Measurements from ENCODE around the gene LRRC45.

LRRC45 gene

GRCh38 chr17:82014432-82014831 lies 8.7 kb upstream of the LRRC45 start:
- H3K4me1 ChIP-seq (ENCODE audit: control insufficient read depth in 2 of 2, insufficient read depth in 2 of 2, low read length in 2 of 2), result no peaks in the 10 kb centered on the region
- H3K36me3 ChIP-seq (ENCODE audit: control insufficient read depth in 2 of 2, insufficient read depth in 2 of 2, low read length in 2 of 2), result peaks cover 0 to 3% of the 10 kb centered on the region in 2 donors

GRCh38 chr17:82014971-82015310 lies 8.2 kb upstream of the LRRC45 start:
- Histone ChIP-seq H3K36me3 (ENCODE audit: control insufficient read depth in 2 of 2, insufficient read depth in 2 of 2, low read length in 2 of 2) (peaks cover 0 to 3% of the 10 kb centered on the region in 2 donors), H3K4me3 (ENCODE audit: low read length in 2 of 2) (no peak overlapping the region), H3K4me1 (ENCODE audit: control insufficient read depth in 2 of 2, insufficient read depth in 2 of 2, low read length in 2 of 2) (no peaks in the 10 kb centered on the region), H3K27ac (ENCODE audit: low read depth in 2 of 2, low read length in 2 of 2) (no peak overlapping the region), H3K9me3 (ENCODE audit: control insufficient read depth in 2 of 2, low read length in 2 of 2) (no peaks in the 10 kb centered on the region), H3K9ac (ENCODE audit: low read depth in 1 of 2, low read length in 2 of 2) (no peak overlapping the region), H3K27me3 (ENCODE audit: control insufficient read depth in 2 of 2, insufficient read depth in 2 of 2, low read length in 2 of 2) (no peaks in the 10 kb centered on the region)

More at GRCh38 chr17:82014432-82014831, 8.7 kb upstream of the LRRC45 start:
- Histone ChIP-seq H3K9me3 (ENCODE audit: control insufficient read depth in 2 of 2, low read length in 2 of 2) (no peaks in the 10 kb centered on the region), H3K9ac (ENCODE audit: low read depth in 1 of 2, low read length in 2 of 2) (no peak overlapping the region), H3K27me3 (ENCODE audit: control insufficient read depth in 2 of 2, insufficient read depth in 2 of 2, low read length in 2 of 2) (no peaks in the 10 kb centered on the region), H3K27ac (ENCODE audit: low read depth in 2 of 2, low read length in 2 of 2) (no peak overlapping the region), H3K4me3 (ENCODE audit: low read length in 2 of 2) (no peak overlapping the region)

- no peak overlapping the region for H3K9ac ChIP-seq (ENCODE audit: low read depth in 1 of 2, low read length in 2 of 2)
- peaks cover 0 to 3% of the 10 kb centered on the region in 2 donors for H3K36me3 ChIP-seq (ENCODE audit: control insufficient read depth in 2 of 2, insufficient read depth in 2 of 2, low read length in 2 of 2)
- H3K27ac ChIP-seq (ENCODE audit: low read depth in 2 of 2, low read length in 2 of 2), result no peak overlapping the region
- H3K4me1 ChIP-seq (ENCODE audit: control insufficient read depth in 2 of 2, insufficient read depth in 2 of 2, low read length in 2 of 2), result no peaks in the 10 kb centered on the region
- H3K27me3 ChIP-seq (ENCODE audit: control insufficient read depth in 2 of 2, insufficient read depth in 2 of 2, low read length in 2 of 2), result no peaks in the 10 kb centered on the region
- H3K9me3 ChIP-seq (ENCODE audit: control insufficient read depth in 2 of 2, low read length in 2 of 2), result no peaks in the 10 kb centered on the region
- no peak overlapping the region for H3K4me3 ChIP-seq (ENCODE audit: low read length in 2 of 2)
Observed at GRCh38 chr17:82015311-82015971, 7.7 kb upstream of the LRRC45 start.

- no peak overlapping the region for H3K4me3 ChIP-seq (ENCODE audit: low read length in 2 of 2)
- peaks cover 0 to 3% of the 10 kb centered on the region in 2 donors for H3K36me3 ChIP-seq (ENCODE audit: control insufficient read depth in 2 of 2, insufficient read depth in 2 of 2, low read length in 2 of 2)
- no peak overlapping the region for H3K27ac ChIP-seq (ENCODE audit: low read depth in 2 of 2, low read length in 2 of 2)
- no peaks in the 10 kb centered on the region for H3K9me3 ChIP-seq (ENCODE audit: control insufficient read depth in 2 of 2, low read length in 2 of 2)
- H3K9ac ChIP-seq (ENCODE audit: low read depth in 1 of 2, low read length in 2 of 2), result no peak overlapping the region
- H3K27me3 ChIP-seq (ENCODE audit: control insufficient read depth in 2 of 2, insufficient read depth in 2 of 2, low read length in 2 of 2), result no peaks in the 10 kb centered on the region
- peaks cover 3 to 5% of the 10 kb centered on the region in 2 donors for H3K4me1 ChIP-seq (ENCODE audit: control insufficient read depth in 2 of 2, insufficient read depth in 2 of 2, low read length in 2 of 2)
Observed at GRCh38 chr17:82016061-82016874, 6.8 kb upstream of the LRRC45 start.

- H3K9ac ChIP-seq (ENCODE audit: low read depth in 1 of 2, low read length in 2 of 2), result no peak overlapping the region
Observed at GRCh38 chr17:82016875-82017459, 6.1 kb upstream of the LRRC45 start.

GRCh38 chr17:82017612-82018151 lies 5.4 kb upstream of the LRRC45 start:
- peaks cover 14 to 16% of the 10 kb centered on the region in 2 donors for H3K4me1 ChIP-seq (ENCODE audit: control insufficient read depth in 2 of 2, insufficient read depth in 2 of 2, low read length in 2 of 2)
- no peak overlapping the region for H3K27ac ChIP-seq (ENCODE audit: low read depth in 2 of 2, low read length in 2 of 2)
- no peak overlapping the region for H3K9ac ChIP-seq (ENCODE audit: low read depth in 1 of 2, low read length in 2 of 2)
- H3K4me3 ChIP-seq (ENCODE audit: low read length in 2 of 2), result no peak overlapping the region
- no peaks in the 10 kb centered on the region for H3K27me3 ChIP-seq (ENCODE audit: control insufficient read depth in 2 of 2, insufficient read depth in 2 of 2, low read length in 2 of 2)
- peaks cover 0 to 3% of the 10 kb centered on the region in 2 donors for H3K36me3 ChIP-seq (ENCODE audit: control insufficient read depth in 2 of 2, insufficient read depth in 2 of 2, low read length in 2 of 2)
- no peaks in the 10 kb centered on the region for H3K9me3 ChIP-seq (ENCODE audit: control insufficient read depth in 2 of 2, low read length in 2 of 2)

More at GRCh38 chr17:82016875-82017459, 6.1 kb upstream of the LRRC45 start:
- Histone ChIP-seq H3K4me3 (ENCODE audit: low read length in 2 of 2) (no peak overlapping the region), H3K27me3 (ENCODE audit: control insufficient read depth in 2 of 2, insufficient read depth in 2 of 2, low read length in 2 of 2) (no peaks in the 10 kb centered on the region), H3K4me1 (ENCODE audit: control insufficient read depth in 2 of 2, insufficient read depth in 2 of 2, low read length in 2 of 2) (peaks cover 10 to 11% of the 10 kb centered on the region in 2 donors), H3K36me3 (ENCODE audit: control insufficient read depth in 2 of 2, insufficient read depth in 2 of 2, low read length in 2 of 2) (peaks cover 0 to 3% of the 10 kb centered on the region in 2 donors), H3K27ac (ENCODE audit: low read depth in 2 of 2, low read length in 2 of 2) (no peak overlapping the region), H3K9me3 (ENCODE audit: control insufficient read depth in 2 of 2, low read length in 2 of 2) (no peaks in the 10 kb centered on the region)

GRCh38 chr17:82018152-82018988 lies 4.7 kb upstream of the LRRC45 start:
- Histone ChIP-seq H3K4me3 (ENCODE audit: low read length in 2 of 2) (no peak overlapping the region), H3K36me3 (ENCODE audit: control insufficient read depth in 2 of 2, insufficient read depth in 2 of 2, low read length in 2 of 2) (peaks cover 0 to 3% of the 10 kb centered on the region in 2 donors), H3K4me1 (ENCODE audit: control insufficient read depth in 2 of 2, insufficient read depth in 2 of 2, low read length in 2 of 2) (peaks cover 14 to 16% of the 10 kb centered on the region in 2 donors), H3K27ac (ENCODE audit: low read depth in 2 of 2, low read length in 2 of 2) (no peak overlapping the region), H3K27me3 (ENCODE audit: control insufficient read depth in 2 of 2, insufficient read depth in 2 of 2, low read length in 2 of 2) (no peaks in the 10 kb centered on the region), H3K9me3 (ENCODE audit: control insufficient read depth in 2 of 2, low read length in 2 of 2) (no peaks in the 10 kb centered on the region), H3K9ac (ENCODE audit: low read depth in 1 of 2, low read length in 2 of 2) (no peak overlapping the region)

GRCh38 chr17:82018989-82019689 lies 4.0 kb upstream of the LRRC45 start:
- Histone ChIP-seq H3K27ac (ENCODE audit: low read depth in 2 of 2, low read length in 2 of 2) (no peak overlapping the region), H3K4me1 (ENCODE audit: control insufficient read depth in 2 of 2, insufficient read depth in 2 of 2, low read length in 2 of 2) (peaks cover 20 to 22% of the 10 kb centered on the region in 2 donors), H3K27me3 (ENCODE audit: control insufficient read depth in 2 of 2, insufficient read depth in 2 of 2, low read length in 2 of 2) (no peaks in the 10 kb centered on the region), H3K36me3 (ENCODE audit: control insufficient read depth in 2 of 2, insufficient read depth in 2 of 2, low read length in 2 of 2) (peaks cover 0 to 3% of the 10 kb centered on the region in 2 donors), H3K9me3 (ENCODE audit: control insufficient read depth in 2 of 2, low read length in 2 of 2) (no peaks in the 10 kb centered on the region), H3K4me3 (ENCODE audit: low read length in 2 of 2) (no peak overlapping the region), H3K9ac (ENCODE audit: low read depth in 1 of 2, low read length in 2 of 2) (no peak overlapping the region)
